Midbrain (tissue), 1 donor: ENCODE data around the gene SBF2.

ENCODE experiments used
- DNase-seq: peaks from one replicate; lab custom pipeline; 2025; lab: John Stamatoyannopoulos, UW

SBF2 gene

GRCh38 chr11:9773524-9773923 is 520.5 kb downstream of the SBF2 start:
- no peak for DNase-seq

- no peak for DNase-seq
Observed at GRCh38 chr11:9772218-9772617, 521.8 kb downstream of the SBF2 start.

- no peak for DNase-seq
Observed at GRCh38 chr11:9771071-9771511, 522.9 kb downstream of the SBF2 start.

GRCh38 chr11:9769621-9770020 is 524.4 kb downstream of the SBF2 start:
- DNase-seq, result no peak

GRCh38 chr11:9765320-9766101 is 528.5 kb downstream of the SBF2 start:
- DNase-seq, result no peak

GRCh38 chr11:9763301-9763700 is 530.7 kb downstream of the SBF2 start:
- no peak for DNase-seq

- DNase-seq, result no peak
Observed at GRCh38 chr11:9762531-9762930, 531.5 kb downstream of the SBF2 start.

GRCh38 chr11:9761441-9761945 is 532.5 kb downstream of the SBF2 start:
- no peak for DNase-seq

GRCh38 chr11:9760193-9760575 is 533.8 kb downstream of the SBF2 start:
- peak; percentile 58 for DNase-seq

- DNase-seq, result no peak
Observed at GRCh38 chr11:9759519-9760192, 534.4 kb downstream of the SBF2 start.

GRCh38 chr11:9758637-9759518 is 535.1 kb downstream of the SBF2 start:
- peak; percentile 38 for DNase-seq

- DNase-seq, result peak; percentile 82
Observed at GRCh38 chr11:9757809-9758636, 536.0 kb downstream of the SBF2 start.

GRCh38 chr11:9756878-9757277 is 537.1 kb downstream of the SBF2 start:
- no peak for DNase-seq

- DNase-seq, result no peak
Observed at GRCh38 chr11:9756461-9756860, 537.6 kb downstream of the SBF2 start.

GRCh38 chr11:9755561-9756185 is 538.3 kb downstream of the SBF2 start:
- DNase-seq, result no peak

GRCh38 chr11:9754010-9754471 is 540.0 kb downstream of the SBF2 start:
- no peak for DNase-seq

- no peak for DNase-seq
Observed at GRCh38 chr11:9753021-9753420, 541.0 kb downstream of the SBF2 start.

- DNase-seq, result no peak
Observed at GRCh38 chr11:9752091-9752490, 541.9 kb downstream of the SBF2 start.

- DNase-seq, result no peak
Observed at GRCh38 chr11:9750551-9750950, 543.5 kb downstream of the SBF2 start.

- DNase-seq, result peak; percentile 72
Observed at GRCh38 chr11:9748361-9748970, 545.6 kb downstream of the SBF2 start.
